HepG2 (cell line): Measurements from ENCODE around the gene SOCS1.

ENCODE experiments used
- CHD2 ChIP-seq: IDR thresholded peaks from 2 replicates; pipeline ENCODE4 v1.6.1; 2011; ENCODE audit warnings: low read depth, low read length, improper control_type of control experiment
- HDAC1 ChIP-seq: sonication (generic); formaldehyde crosslinking; IDR thresholded peaks from 2 replicates; pipeline ENCODE4 v1.5.1; 2020; ENCODE audit warnings: mild to moderate bottlenecking, missing genetic modification reagents
- HDAC2 ChIP-seq: sonication (generic); formaldehyde crosslinking; IDR thresholded peaks from 2 replicates; pipeline ENCODE4 v1.4.0; 2020; ENCODE audit warnings: missing genetic modification reagents
- KDM3A ChIP-seq: IDR thresholded peaks from 2 replicates; pipeline ENCODE4 v1.6.1; 2018; ENCODE audit warnings: low read depth, missing compliant biosample characterization
- POLR2A ChIP-seq, 2 experiments: IDR thresholded peaks; 2 replicates each; pipeline ENCODE4 v1.6.1; 2011; ENCODE audit warnings: low read depth in 2 of 2, low read length in 2 of 2, mild to moderate bottlenecking in 1 of 2, moderate library complexity in 1 of 2; ENCODE audit not compliant: insufficient read depth in 1 of 2
- SIN3A ChIP-seq: IDR thresholded peaks from 2 replicates; pipeline ENCODE4 v1.6.1; 2011; ENCODE audit warnings: low read depth, mild to moderate bottlenecking, control low read depth, low read length, borderline replicate concordance
- SMARCE1 ChIP-seq: fragments of 450-650 bp; IDR thresholded peaks from 2 replicates; pipeline ENCODE4 v1.6.1; 2017; ENCODE audit warnings: borderline replicate concordance
- ZBTB7A ChIP-seq: sonication (generic); formaldehyde crosslinking; IDR thresholded peaks from 2 replicates; pipeline ENCODE4 v1.8.0; 2022; ENCODE audit warnings: mild to moderate bottlenecking, missing genetic modification reagents
- ZNF800 ChIP-seq: sonication (generic); formaldehyde crosslinking; IDR thresholded peaks from 2 replicates; pipeline ENCODE4 v1.4.0; 2020; ENCODE audit warnings: missing genetic modification reagents
- TF ChIP-seq, protein P1 (sequence below): sonication (generic); formaldehyde crosslinking; conservative IDR thresholded peaks from 2 replicates; pipeline ENCODE4 v1.4.0; 2020; ENCODE audit warnings: missing genetic modification reagents
- TF ChIP-seq, protein P2 (sequence below): sonication (generic); formaldehyde crosslinking; IDR thresholded peaks from 2 replicates; pipeline ENCODE4 v1.5.0; 2020; ENCODE audit warnings: mild to moderate bottlenecking, missing genetic modification reagents, moderate library complexity
- TF ChIP-seq, protein P3 (sequence below): sonication (generic); formaldehyde crosslinking; conservative IDR thresholded peaks from 2 replicates; pipeline ENCODE4 v1.4.0; 2020; ENCODE audit warnings: missing genetic modification reagents

- no peak for TF ChIP-seq POLR2A (IDR thresholded peaks at IDR 0.05; ENCODE audit: insufficient read depth in 1 of 2, low read depth in 2 of 2, low read length in 2 of 2)
- no peak for TF ChIP-seq HDAC2
- TF ChIP-seq SIN3A: no peak
- TF ChIP-seq, protein P1, sequence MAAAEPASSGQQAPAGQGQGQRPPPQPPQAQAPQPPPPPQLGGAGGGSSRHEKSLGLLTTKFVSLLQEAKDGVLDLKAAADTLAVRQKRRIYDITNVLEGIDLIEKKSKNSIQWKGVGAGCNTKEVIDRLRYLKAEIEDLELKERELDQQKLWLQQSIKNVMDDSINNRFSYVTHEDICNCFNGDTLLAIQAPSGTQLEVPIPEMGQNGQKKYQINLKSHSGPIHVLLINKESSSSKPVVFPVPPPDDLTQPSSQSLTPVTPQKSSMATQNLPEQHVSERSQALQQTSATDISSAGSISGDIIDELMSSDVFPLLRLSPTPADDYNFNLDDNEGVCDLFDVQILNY (CRISPR knock-in tag): no peak
- TF ChIP-seq, protein P2, sequence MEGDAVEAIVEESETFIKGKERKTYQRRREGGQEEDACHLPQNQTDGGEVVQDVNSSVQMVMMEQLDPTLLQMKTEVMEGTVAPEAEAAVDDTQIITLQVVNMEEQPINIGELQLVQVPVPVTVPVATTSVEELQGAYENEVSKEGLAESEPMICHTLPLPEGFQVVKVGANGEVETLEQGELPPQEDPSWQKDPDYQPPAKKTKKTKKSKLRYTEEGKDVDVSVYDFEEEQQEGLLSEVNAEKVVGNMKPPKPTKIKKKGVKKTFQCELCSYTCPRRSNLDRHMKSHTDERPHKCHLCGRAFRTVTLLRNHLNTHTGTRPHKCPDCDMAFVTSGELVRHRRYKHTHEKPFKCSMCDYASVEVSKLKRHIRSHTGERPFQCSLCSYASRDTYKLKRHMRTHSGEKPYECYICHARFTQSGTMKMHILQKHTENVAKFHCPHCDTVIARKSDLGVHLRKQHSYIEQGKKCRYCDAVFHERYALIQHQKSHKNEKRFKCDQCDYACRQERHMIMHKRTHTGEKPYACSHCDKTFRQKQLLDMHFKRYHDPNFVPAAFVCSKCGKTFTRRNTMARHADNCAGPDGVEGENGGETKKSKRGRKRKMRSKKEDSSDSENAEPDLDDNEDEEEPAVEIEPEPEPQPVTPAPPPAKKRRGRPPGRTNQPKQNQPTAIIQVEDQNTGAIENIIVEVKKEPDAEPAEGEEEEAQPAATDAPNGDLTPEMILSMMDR (CRISPR knock-in tag): no peak
- no peak for TF ChIP-seq CHD2
- TF ChIP-seq, protein P3, sequence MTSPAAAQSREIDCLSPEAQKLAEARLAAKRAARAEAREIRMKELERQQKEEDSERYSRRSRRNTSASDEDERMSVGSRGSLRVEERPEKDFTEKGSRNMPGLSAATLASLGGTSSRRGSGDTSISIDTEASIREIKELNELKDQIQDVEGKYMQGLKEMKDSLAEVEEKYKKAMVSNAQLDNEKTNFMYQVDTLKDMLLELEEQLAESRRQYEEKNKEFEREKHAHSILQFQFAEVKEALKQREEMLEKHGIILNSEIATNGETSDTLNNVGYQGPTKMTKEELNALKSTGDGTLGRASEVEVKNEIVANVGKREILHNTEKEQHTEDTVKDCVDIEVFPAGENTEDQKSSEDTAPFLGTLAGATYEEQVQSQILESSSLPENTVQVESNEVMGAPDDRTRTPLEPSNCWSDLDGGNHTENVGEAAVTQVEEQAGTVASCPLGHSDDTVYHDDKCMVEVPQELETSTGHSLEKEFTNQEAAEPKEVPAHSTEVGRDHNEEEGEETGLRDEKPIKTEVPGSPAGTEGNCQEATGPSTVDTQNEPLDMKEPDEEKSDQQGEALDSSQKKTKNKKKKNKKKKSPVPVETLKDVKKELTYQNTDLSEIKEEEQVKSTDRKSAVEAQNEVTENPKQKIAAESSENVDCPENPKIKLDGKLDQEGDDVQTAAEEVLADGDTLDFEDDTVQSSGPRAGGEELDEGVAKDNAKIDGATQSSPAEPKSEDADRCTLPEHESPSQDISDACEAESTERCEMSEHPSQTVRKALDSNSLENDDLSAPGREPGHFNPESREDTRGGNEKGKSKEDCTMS (CRISPR knock-in tag): no peak
- no peak for TF ChIP-seq ZBTB7A (CRISPR knock-in tag)
- TF ChIP-seq KDM3A: no peak
- no peak for TF ChIP-seq HDAC1
- no peak for TF ChIP-seq ZNF800
- TF ChIP-seq SMARCE1: no peak
Measured at GRCh38 chr16:11238272-11239202, 17.5 kb downstream of the SOCS1 start.
